Measurements from ENCODE around the gene RNPEP. TPM values are rescaled to one million over a fixed set of nuclear protein-coding genes. Genes with fewer than 3 reads are reported as not detected.

The RNPEP gene
- total RNA-seq, 2 donors from 2014 or later: 142 to 147 TPM

- no peak overlapping the region for H3K9ac ChIP-seq (ENCODE audit: low read depth in 2 of 2, low read length in 2 of 2)
- no peak for TF ChIP-seq CTCF (IDR thresholded peaks at IDR 0.05)
- no peaks in the 10 kb centered on the region for H3K9me3 ChIP-seq
Observed at GRCh38 chr1:201964261-201964660, 18.2 kb upstream of the RNPEP start.

GRCh38 chr1:201966171-201966570 lies 16.3 kb upstream of the RNPEP start:
- no peak for DNase-seq
- Histone ChIP-seq H3K27ac (no peak overlapping the region), H3K36me3 (peaks cover 22% of the 10 kb centered on the region), H3K4me1 (no peaks in the 10 kb centered on the region), H3K9ac (ENCODE audit: low read depth in 2 of 2, low read length in 2 of 2) (no peak overlapping the region), H3K4me3 (no peak overlapping the region), H3K27me3 (no peaks in the 10 kb centered on the region), H3K9me3 (no peaks in the 10 kb centered on the region)
- no peak for TF ChIP-seq CTCF (IDR thresholded peaks at IDR 0.05)
- intact Hi-C loops (cut with DNase I): no loop called here

More at GRCh38 chr1:201964261-201964660, 18.2 kb upstream of the RNPEP start:
- intact Hi-C loops (cut with DNase I): no loop called here
- peaks cover 28% of the 10 kb centered on the region for H3K36me3 ChIP-seq
- no peaks in the 10 kb centered on the region for H3K27me3 ChIP-seq
- H3K4me3 ChIP-seq: no peak overlapping the region
- no peaks in the 10 kb centered on the region for H3K4me1 ChIP-seq
- no peak overlapping the region for H3K27ac ChIP-seq
- DNase-seq: no peak

GRCh38 chr1:201968202-201968925 lies 14.1 kb upstream of the RNPEP start:
- H3K9me3 ChIP-seq: no peaks in the 10 kb centered on the region
- no peaks in the 10 kb centered on the region for H3K27me3 ChIP-seq
- DNase-seq: no peak
- no peak overlapping the region for H3K9ac ChIP-seq (ENCODE audit: low read depth in 2 of 2, low read length in 2 of 2)
- no peak for TF ChIP-seq CTCF (IDR thresholded peaks at IDR 0.05)
- no peaks in the 10 kb centered on the region for H3K4me1 ChIP-seq
- intact Hi-C loops (cut with DNase I): no loop called here
- H3K4me3 ChIP-seq: no peak overlapping the region
- H3K27ac ChIP-seq: no peak overlapping the region
- peaks cover 17% of the 10 kb centered on the region for H3K36me3 ChIP-seq

- intact Hi-C loops (cut with DNase I): loop anchor here (5.0 kb wide), 2 partner anchors 73 to 93 kb away; no protein-coding TSS in a partner anchor
- no peaks in the 10 kb centered on the region for H3K27me3 ChIP-seq
- H3K27ac ChIP-seq: no peak overlapping the region
- no peaks in the 10 kb centered on the region for H3K9me3 ChIP-seq
- H3K9ac ChIP-seq (ENCODE audit: low read depth in 2 of 2, low read length in 2 of 2): no peak overlapping the region
- no peak overlapping the region for H3K4me3 ChIP-seq
- peaks cover 11% of the 10 kb centered on the region for H3K36me3 ChIP-seq
- no peaks in the 10 kb centered on the region for H3K4me1 ChIP-seq
- TF ChIP-seq CTCF (IDR thresholded peaks at IDR 0.05): no peak
- DNase-seq: no peak
Observed at GRCh38 chr1:201970334-201971159, 11.9 kb upstream of the RNPEP start.

- H3K9me3 ChIP-seq: no peaks in the 10 kb centered on the region
- no peak for TF ChIP-seq CTCF (IDR thresholded peaks at IDR 0.05)
- intact Hi-C loops (cut with DNase I): no loop called here
- peak overlapping the region; percentile 97 for H3K27ac ChIP-seq
- H3K36me3 ChIP-seq: no peaks in the 10 kb centered on the region
- peak overlapping the region; percentile 81 to 96 for H3K9ac ChIP-seq (ENCODE audit: low read depth in 2 of 2, low read length in 2 of 2)
- DNase-seq: peak; percentile 86
- no peaks in the 10 kb centered on the region for H3K4me1 ChIP-seq
- no peaks in the 10 kb centered on the region for H3K27me3 ChIP-seq
- H3K4me3 ChIP-seq: peak overlapping the region; percentile 97
Observed at GRCh38 chr1:201982082-201982622, 296 bp upstream of the RNPEP start.

Measured in colonic mucosa (tissue), 4 donors.